ENCODE results near the gene ERLEC1.

Gene ERLEC1

GRCh38 chr2:53852532-53852931, 65.7 kb downstream of the ERLEC1 start:
- no peaks in the 10 kb centered on the region for H3K9me3 ChIP-seq (ENCODE audit: low read length)
- TF ChIP-seq EZH2 (IDR thresholded peaks at IDR 0.05; ENCODE audit: borderline replicate concordance, low read length), result no peak
- TF ChIP-seq, protein P1, sequence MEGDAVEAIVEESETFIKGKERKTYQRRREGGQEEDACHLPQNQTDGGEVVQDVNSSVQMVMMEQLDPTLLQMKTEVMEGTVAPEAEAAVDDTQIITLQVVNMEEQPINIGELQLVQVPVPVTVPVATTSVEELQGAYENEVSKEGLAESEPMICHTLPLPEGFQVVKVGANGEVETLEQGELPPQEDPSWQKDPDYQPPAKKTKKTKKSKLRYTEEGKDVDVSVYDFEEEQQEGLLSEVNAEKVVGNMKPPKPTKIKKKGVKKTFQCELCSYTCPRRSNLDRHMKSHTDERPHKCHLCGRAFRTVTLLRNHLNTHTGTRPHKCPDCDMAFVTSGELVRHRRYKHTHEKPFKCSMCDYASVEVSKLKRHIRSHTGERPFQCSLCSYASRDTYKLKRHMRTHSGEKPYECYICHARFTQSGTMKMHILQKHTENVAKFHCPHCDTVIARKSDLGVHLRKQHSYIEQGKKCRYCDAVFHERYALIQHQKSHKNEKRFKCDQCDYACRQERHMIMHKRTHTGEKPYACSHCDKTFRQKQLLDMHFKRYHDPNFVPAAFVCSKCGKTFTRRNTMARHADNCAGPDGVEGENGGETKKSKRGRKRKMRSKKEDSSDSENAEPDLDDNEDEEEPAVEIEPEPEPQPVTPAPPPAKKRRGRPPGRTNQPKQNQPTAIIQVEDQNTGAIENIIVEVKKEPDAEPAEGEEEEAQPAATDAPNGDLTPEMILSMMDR (IDR thresholded peaks at IDR 0.05; ENCODE audit: low read length), result no peak
- H3F3A ChIP-seq (ENCODE audit: insufficient read depth, low read length), result no peaks in the 10 kb centered on the region

DNA sequence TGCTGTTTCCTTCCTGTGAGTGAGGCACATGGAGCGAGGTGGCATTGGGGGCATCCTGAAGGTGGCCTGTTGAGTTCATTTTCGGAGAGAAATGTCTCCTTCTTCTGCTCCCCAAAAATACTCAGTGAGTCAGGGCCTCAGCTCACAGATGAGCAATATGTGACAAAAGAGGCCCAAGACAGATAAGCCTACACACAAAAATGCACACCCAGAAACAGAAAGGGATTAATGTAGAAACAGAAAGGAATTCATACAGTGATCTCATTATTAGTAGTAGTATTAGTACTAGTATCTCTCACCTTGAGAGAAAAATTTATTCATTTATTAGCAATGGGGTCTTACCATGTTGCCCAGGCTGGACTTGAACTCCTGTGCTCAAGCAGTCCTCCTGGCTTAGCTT, 67.8 kb downstream of the ERLEC1 start:
- TF ChIP-seq EZH2 (IDR thresholded peaks at IDR 0.05; ENCODE audit: borderline replicate concordance, low read length), result no peak
- TF ChIP-seq, protein P1 (IDR thresholded peaks at IDR 0.05; ENCODE audit: low read length), result no peak
- H3K27me3 ChIP-seq (ENCODE audit: insufficient read depth, low read length), result no peaks in the 10 kb centered on the region
- no peaks in the 10 kb centered on the region for H3K4me1 ChIP-seq (ENCODE audit: insufficient read depth, low read length, severe bottlenecking)
- no peaks in the 10 kb centered on the region for H3K79me2 ChIP-seq (ENCODE audit: insufficient read depth, low read length)
- H2AFZ ChIP-seq (ENCODE audit: low read length), result no peak overlapping the region
- H3K27ac ChIP-seq (ENCODE audit: low read depth, low read length, poor library complexity, severe bottlenecking), result no peak overlapping the region
- no peaks in the 10 kb centered on the region for H4K20me1 ChIP-seq (ENCODE audit: insufficient read depth, low read length)
- H3K9me3 ChIP-seq (ENCODE audit: low read length), result no peaks in the 10 kb centered on the region
- H3K9me2 ChIP-seq (ENCODE audit: low read depth, low read length), result no peaks in the 10 kb centered on the region
- no peak overlapping the region for H3K4me3 ChIP-seq (ENCODE audit: low read depth, low read length, poor library complexity, severe bottlenecking)
- H3K9ac ChIP-seq (ENCODE audit: low read length), result no peak overlapping the region
- no peaks in the 10 kb centered on the region for H3F3A ChIP-seq (ENCODE audit: insufficient read depth, low read length)
- no peak overlapping the region for H3K4me2 ChIP-seq (ENCODE audit: low read length)
- H3K36me3 ChIP-seq (ENCODE audit: insufficient read depth, low read length), result peaks cover 69% of the 10 kb centered on the region

More at GRCh38 chr2:53852532-53852931, 65.7 kb downstream of the ERLEC1 start:
- Histone ChIP-seq H3K27me3 (ENCODE audit: insufficient read depth, low read length) (no peaks in the 10 kb centered on the region), H3K36me3 (ENCODE audit: insufficient read depth, low read length) (peaks cover 60% of the 10 kb centered on the region), H3K79me2 (ENCODE audit: insufficient read depth, low read length) (no peaks in the 10 kb centered on the region), H4K20me1 (ENCODE audit: insufficient read depth, low read length) (no peaks in the 10 kb centered on the region), H3K27ac (ENCODE audit: low read depth, low read length, poor library complexity, severe bottlenecking) (no peak overlapping the region), H3K4me2 (ENCODE audit: low read length) (no peak overlapping the region), H3K9ac (ENCODE audit: low read length) (no peak overlapping the region), H3K9me2 (ENCODE audit: low read depth, low read length) (no peaks in the 10 kb centered on the region), H2AFZ (ENCODE audit: low read length) (no peak overlapping the region), H3K4me1 (ENCODE audit: insufficient read depth, low read length, severe bottlenecking) (no peaks in the 10 kb centered on the region), H3K4me3 (ENCODE audit: low read depth, low read length, poor library complexity, severe bottlenecking) (no peak overlapping the region)

- no peaks in the 10 kb centered on the region for H3F3A ChIP-seq (ENCODE audit: insufficient read depth, low read length)
- no peaks in the 10 kb centered on the region for H3K27me3 ChIP-seq (ENCODE audit: insufficient read depth, low read length)
- H3K4me2 ChIP-seq (ENCODE audit: low read length), result no peak overlapping the region
- H3K9me3 ChIP-seq (ENCODE audit: low read length), result no peaks in the 10 kb centered on the region
- no peak overlapping the region for H3K9ac ChIP-seq (ENCODE audit: low read length)
- no peaks in the 10 kb centered on the region for H3K9me2 ChIP-seq (ENCODE audit: low read depth, low read length)
- H4K20me1 ChIP-seq (ENCODE audit: insufficient read depth, low read length), result no peaks in the 10 kb centered on the region
- no peaks in the 10 kb centered on the region for H3K79me2 ChIP-seq (ENCODE audit: insufficient read depth, low read length)
- peaks cover 77% of the 10 kb centered on the region for H3K36me3 ChIP-seq (ENCODE audit: insufficient read depth, low read length)
- H3K4me1 ChIP-seq (ENCODE audit: insufficient read depth, low read length, severe bottlenecking), result no peaks in the 10 kb centered on the region
- H2AFZ ChIP-seq (ENCODE audit: low read length), result no peak overlapping the region
- no peak overlapping the region for H3K4me3 ChIP-seq (ENCODE audit: low read depth, low read length, poor library complexity, severe bottlenecking)
- TF ChIP-seq, protein P1 (IDR thresholded peaks at IDR 0.05; ENCODE audit: low read length), result no peak
- no peak for TF ChIP-seq EZH2 (IDR thresholded peaks at IDR 0.05; ENCODE audit: borderline replicate concordance, low read length)
- no peak overlapping the region for H3K27ac ChIP-seq (ENCODE audit: low read depth, low read length, poor library complexity, severe bottlenecking)
These were observed 69.4 kb downstream of the ERLEC1 start for GRCh38 chr2:53856272-53856671.

Data from OCI-LY1 (cell line).